Caki2 (cell line): ENCODE results near the gene IP6K3. TPM values are rescaled to one million over a fixed set of nuclear protein-coding genes. Genes with fewer than 3 reads are reported as not detected.

Experiments used
- DNase-seq: peaks from one replicate; pipeline ENCODE4 v3.0.0-alpha.2; 2015; ENCODE audit warnings: low read depth
- in situ Hi-C: cut with HindIII; loops from 2 replicates; pipeline ENCODE4 v1.10.0; 2016; ENCODE audit warnings: low sequenced_read_pairs, low pct_unique_long_range_greater_than_20kb, mixed read lengths
- total RNA-seq: library from RNA; depleted of rRNA; stranded (reverse); fragments of >200 nt; shearing (Covaris generic); gene quantifications from 2 replicates; pipeline ENCODE4 v1.2.3, GENCODE V29; 2014; ENCODE audit warnings: low replicate concordance; rRNA removed

Gene IP6K3
- 0.07 and 0.12 TPM in 2 replicates for total RNA-seq

- in situ Hi-C loops, result no loop called here
- no peak for DNase-seq
These were observed at the start of gene IP6K3 for GRCh38 chr6:33746651-33747100. Gene IP6K3 (minus strand): TSS chr6:33746905. CDS start chr6:33735476, 11,429 bp downstream.

- peak; percentile 55 for DNase-seq
- in situ Hi-C loops, result no loop called here
These were observed 48.4 kb upstream of the IP6K3 start for GRCh38 chr6:33794910-33795623.

- no peak for DNase-seq
- in situ Hi-C loops, result no loop called here
These were observed 46.3 kb upstream of the IP6K3 start for GRCh38 chr6:33792981-33793380.

GRCh38 chr6:33791620-33792019 is 44.9 kb upstream of the IP6K3 start:
- in situ Hi-C loops, result no loop called here

GRCh38 chr6:33790910-33791309 is 44.2 kb upstream of the IP6K3 start:
- in situ Hi-C loops, result no loop called here
- no peak for DNase-seq

More at GRCh38 chr6:33791620-33792019, 44.9 kb upstream of the IP6K3 start:
- no peak for DNase-seq

GRCh38 chr6:33790379-33790778 is 43.7 kb upstream of the IP6K3 start:
- in situ Hi-C loops, result no loop called here
- no peak for DNase-seq

- no peak for DNase-seq
- in situ Hi-C loops, result no loop called here
These were observed 42.8 kb upstream of the IP6K3 start for GRCh38 chr6:33789550-33789895.

GRCh38 chr6:33788694-33789549 is 42.2 kb upstream of the IP6K3 start, which contains the start of gene LEMD2:
Gene LEMD2 (minus strand): TSS chr6:33789130. CDS start chr6:33789116, 14 bp downstream.
- in situ Hi-C loops, result no loop called here

GRCh38 chr6:33787954-33788693 is 41.4 kb upstream of the IP6K3 start:
- in situ Hi-C loops, result no loop called here
- peak; percentile 81 for DNase-seq

More at GRCh38 chr6:33788694-33789549, 42.2 kb upstream of the IP6K3 start, which contains the start of gene LEMD2:
- peak; percentile 95 for DNase-seq

GRCh38 chr6:33787346-33787953 is 40.7 kb upstream of the IP6K3 start:
- in situ Hi-C loops, result no loop called here

GRCh38 chr6:33786736-33787135 is 40.0 kb upstream of the IP6K3 start:
- no peak for DNase-seq

More at GRCh38 chr6:33787346-33787953, 40.7 kb upstream of the IP6K3 start:
- DNase-seq, result no peak

GRCh38 chr6:33785778-33786177 is 39.1 kb upstream of the IP6K3 start:
- in situ Hi-C loops, result no loop called here
- no peak for DNase-seq

More at GRCh38 chr6:33786736-33787135, 40.0 kb upstream of the IP6K3 start:
- in situ Hi-C loops, result no loop called here

GRCh38 chr6:33784787-33785186 is 38.1 kb upstream of the IP6K3 start:
- in situ Hi-C loops, result no loop called here
- DNase-seq, result no peak

GRCh38 chr6:33783781-33784520 is 37.2 kb upstream of the IP6K3 start:
- in situ Hi-C loops, result no loop called here
- DNase-seq, result no peak

GRCh38 chr6:33782561-33782960 is 35.9 kb upstream of the IP6K3 start:
- DNase-seq, result no peak
- in situ Hi-C loops, result no loop called here

- peak; percentile 96 for DNase-seq
- in situ Hi-C loops, result no loop called here
These were observed 34.6 kb upstream of the IP6K3 start for GRCh38 chr6:33781131-33781975.

- in situ Hi-C loops, result no loop called here
- no peak for DNase-seq
These were observed 33.2 kb upstream of the IP6K3 start for GRCh38 chr6:33779895-33780294.
